HUDEP-2 (cell line): ENCODE results near the gene AKR1C8.
"Not testable (repeated sequence)": the region's sequence is repeated elsewhere in the genome, so short reads cannot be mapped to it uniquely, and the experiment has no call there.

Experiments
- DNase-seq, 76 experiments: peaks; one replicate each; lab custom pipeline; 2025; ENCODE audit not compliant: unreplicated experiment in 76 of 76; lab: John Stamatoyannopoulos, UW

AKR1C8 gene

GRCh38 chr10:5116621-5117020, 68.3 kb downstream of the AKR1C8 start:
- DNase-seq = no peak

GRCh38 chr10:5109861-5110260, 75.1 kb downstream of the AKR1C8 start:
- DNase-seq = not testable (repeated sequence)

- no peak for DNase-seq
These were observed 76.1 kb downstream of the AKR1C8 start for GRCh38 chr10:5108658-5109416.

GRCh38 chr10:5107860-5108526, 77.0 kb downstream of the AKR1C8 start:
- DNase-seq = no peak

- DNase-seq = no peak
These were observed 78.4 kb downstream of the AKR1C8 start for GRCh38 chr10:5106553-5106952.

- DNase-seq = no peak
These were observed 79.3 kb downstream of the AKR1C8 start for GRCh38 chr10:5105626-5106025.
